Right cardiac atrium (tissue), 5 donors: ENCODE data around the gene EML4. TPM values are rescaled to one million over a fixed set of nuclear protein-coding genes. Genes with fewer than 3 reads are reported as not detected.
"Not testable (repeated sequence)": the region's sequence is repeated elsewhere in the genome, so short reads cannot be mapped to it uniquely, and the experiment has no call there.

ENCODE experiments used
- ATAC-seq, 2 donors: fragments of 200-7000 bp; cut with Tn5 transposase; one replicate each; pipeline versions ENCODE4 v1.8.0 to v1.9.1; 2020; ENCODE audit warnings: moderate library complexity in 2 of 2, mild to moderate bottlenecking in 1 of 2
- DNase-seq, 3 donors: peaks; one replicate each; pipeline ENCODE4 v3.0.0-alpha.2; 2020
- H3K27ac ChIP-seq: one replicate; pipeline ENCODE4 v1.5.1; 2013; ENCODE audit warnings: mild to moderate bottlenecking, low read length, control low read depth, moderate library complexity
- H3K27me3 ChIP-seq: one replicate; pipeline ENCODE4 v1.6.1; 2013; ENCODE audit not compliant: control insufficient read depth, insufficient read depth
- H3K4me1 ChIP-seq: one replicate; pipeline ENCODE4 v1.6.1; 2013; ENCODE audit warnings: low read length; ENCODE audit not compliant: control insufficient read depth, insufficient read depth
- H3K4me3 ChIP-seq: one replicate; pipeline ENCODE4 v1.5.1; 2013; ENCODE audit warnings: low read length, control low read depth
- H3K9me3 ChIP-seq: one replicate; pipeline ENCODE4 v1.6.1; 2013; ENCODE audit warnings: low read length; ENCODE audit not compliant: control insufficient read depth
- WGBS: extraction: QIAGEN DNeasy Blood & Tissue Kit; methylation state at CpG from one replicate; pipeline ENCODE4 v1.1.7; 2013; 5-methylcytosine and 5-hydroxymethylcytosine counted together
- intact Hi-C, 4 donors: fragments of 100-400 bp; cut with DNase I; formaldehyde crosslinking; loops; one replicate each; pipeline versions ENCODE4 v1.11.0 to v1.14.0; 2022 to 2023
- polyA plus RNA-seq: library from polyadenylated mRNA; stranded (reverse); fragments of 200-250 nt; gene quantifications from one replicate; pipeline ENCODE4 v1.2.3, GENCODE V29; 2013
- total RNA-seq, 4 donors: library from RNA; stranded (reverse); fragmentation: NEBNext Ultra II Directional; extraction: Animal tissue kit (Norgen Biotek cat#: 25700); gene quantifications; one replicate each; pipeline ENCODE4 v1.2.1, GENCODE V29; 2021
- donor health status: healthy with polysubstance abuse.
- donor health status: DM: no; HTN: yes; CAD: no.
- donor health status: DM: no; HTN: no; CAD: no.
- donor health status: DM: no; HTN: yes; CAD: no; lungs with severe emphysema.
- donor health status: DM: yes; HTN: yes; CAD: no.

The EML4 gene
- total and polyA plus RNA-seq, 5 donors: 3.8 to 13.8 (median 8.1) TPM

DNA sequence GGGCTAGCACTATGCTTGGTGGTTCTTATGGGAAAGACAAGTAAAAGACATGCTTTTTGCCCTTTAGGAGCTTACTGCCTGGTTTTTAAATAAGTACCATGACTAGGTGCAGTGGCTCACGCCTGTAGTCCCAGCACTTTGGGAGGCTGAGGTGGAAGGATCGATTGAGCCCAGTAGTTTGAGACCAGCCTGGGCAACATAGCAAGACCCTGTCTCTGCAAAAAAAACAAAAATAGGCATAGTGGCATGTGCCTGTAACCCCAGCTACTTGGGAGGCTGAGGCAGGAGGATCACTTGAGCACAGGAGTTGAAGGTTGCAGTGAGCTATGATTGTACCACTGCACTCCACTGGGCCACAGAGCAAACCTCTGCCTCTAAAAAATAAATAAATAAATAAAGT is 4.3 kb downstream of the EML4 start:
- H3K27ac ChIP-seq, ATAC-seq, H3K4me1 ChIP-seq, H3K9me3 ChIP-seq, H3K27me3 ChIP-seq, DNase-seq, H3K4me3 ChIP-seq: not testable (repeated sequence)
- 97% methylated on average over 2 of the region's 2 CpGs for WGBS
- intact Hi-C loops: loop anchor here in 1 of 4 donors (10.0 kb wide), 1 partner anchor 59 kb away; no protein-coding TSS in a partner anchor

GRCh38 chr2:42176992-42177738 is 8.0 kb downstream of the EML4 start:
- no peak for ATAC-seq

GRCh38 chr2:42178335-42178734 is 9.2 kb downstream of the EML4 start:
- intact Hi-C loops: loop anchor here in 1 of 4 donors (10.0 kb wide), 1 partner anchor 64 kb away; no protein-coding TSS in a partner anchor
- no peaks in the 10 kb centered on the region for H3K9me3 ChIP-seq
- H3K4me3 ChIP-seq: no peak overlapping the region
- WGBS: 78% methylated on average over 6 of the region's 6 CpGs
- ATAC-seq (no peak), DNase-seq (no peak)
- H3K27ac ChIP-seq: no peak overlapping the region
- H3K4me1 ChIP-seq: peaks cover 6% of the 10 kb centered on the region
- no peaks in the 10 kb centered on the region for H3K27me3 ChIP-seq

More at GRCh38 chr2:42176992-42177738, 8.0 kb downstream of the EML4 start:
- peaks cover 3% of the 10 kb centered on the region for H3K4me1 ChIP-seq
- no peak overlapping the region for H3K4me3 ChIP-seq
- H3K27me3 ChIP-seq: no peaks in the 10 kb centered on the region
- no peak for DNase-seq
- intact Hi-C loops: loop anchor here in 1 of 4 donors (10.0 kb wide), 1 partner anchor 62 kb away; no protein-coding TSS in a partner anchor
- 97% methylated on average over 10 of the region's 10 CpGs for WGBS
- H3K9me3 ChIP-seq: no peaks in the 10 kb centered on the region
- no peak overlapping the region for H3K27ac ChIP-seq

DNA sequence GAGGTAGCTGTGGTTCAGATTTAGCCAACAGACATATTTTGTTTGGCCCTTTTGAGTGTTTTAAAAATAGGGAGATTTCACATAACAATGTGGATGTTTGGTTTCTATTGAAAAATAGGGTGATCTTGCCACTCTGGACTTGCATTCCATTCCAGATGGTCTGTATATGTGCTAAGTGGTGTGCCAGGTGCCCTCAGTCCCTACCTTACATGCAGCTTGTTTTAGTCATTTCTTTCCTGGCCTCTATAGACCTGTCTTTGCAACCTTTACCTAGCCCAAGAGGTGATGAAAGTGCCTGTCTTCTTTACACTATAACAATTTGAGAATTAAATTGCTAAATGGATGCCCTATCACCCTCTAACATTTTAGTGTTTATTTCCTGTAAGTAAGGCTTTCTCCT is 11.1 kb downstream of the EML4 start:
- intact Hi-C loops: no loop called here
- Histone ChIP-seq H3K4me3 (no peak overlapping the region), H3K27me3 (no peaks in the 10 kb centered on the region), H3K9me3 (no peaks in the 10 kb centered on the region), H3K4me1 (peaks cover 6% of the 10 kb centered on the region), H3K27ac (no peak overlapping the region)
- ATAC-seq (peak in 1 of 2 donors; percentile 14), DNase-seq (no peak)

DNA sequence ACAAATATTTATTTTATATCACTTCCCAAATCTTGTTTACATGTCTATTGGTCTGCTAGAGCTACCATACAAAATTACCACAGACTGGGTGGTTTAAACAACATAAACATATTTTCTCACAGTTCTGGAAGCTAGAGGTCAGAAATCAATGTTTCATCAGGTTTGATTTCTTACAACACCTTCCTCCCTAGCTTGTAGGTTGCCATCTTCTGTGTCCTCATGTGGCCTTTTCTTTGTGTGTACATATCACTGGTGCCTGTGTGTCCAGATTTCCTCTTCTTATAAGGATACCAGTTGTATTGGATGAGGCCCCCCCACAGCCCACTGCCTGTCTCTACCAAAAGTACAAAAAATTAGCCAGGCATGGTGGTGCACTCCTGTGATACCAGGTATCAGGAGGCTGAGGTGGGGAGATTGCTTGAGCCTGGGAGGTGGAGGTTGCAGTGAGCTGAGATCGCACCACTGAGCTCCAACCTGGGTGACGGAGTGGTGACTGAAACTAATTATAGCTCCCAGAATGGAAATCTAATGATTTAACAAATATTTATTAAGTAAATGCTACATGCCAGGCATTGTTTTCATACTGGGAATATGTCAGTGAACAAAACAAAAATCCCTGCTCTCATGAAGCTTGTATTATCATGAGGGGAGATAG is 13.6 kb downstream of the EML4 start:
- Histone ChIP-seq H3K4me1 (peaks cover 8% of the 10 kb centered on the region), H3K9me3 (no peaks in the 10 kb centered on the region), H3K27ac (no peak overlapping the region), H3K27me3 (no peaks in the 10 kb centered on the region), H3K4me3 (no peak overlapping the region)
- WGBS: 85% methylated on average over 2 of the region's 2 CpGs
- DNase-seq (no peak), ATAC-seq (no peak)
- intact Hi-C loops: no loop called here

- DNase-seq (no peak), ATAC-seq (no peak)
- intact Hi-C loops: no loop called here
- Histone ChIP-seq H3K4me3 (no peak overlapping the region), H3K4me1 (peaks cover 8% of the 10 kb centered on the region), H3K27ac (no peak overlapping the region), H3K9me3 (no peaks in the 10 kb centered on the region), H3K27me3 (no peaks in the 10 kb centered on the region)
- WGBS: 77% methylated on average over 1 of the region's 1 CpG
Observed at GRCh38 chr2:42183775-42184174, 14.6 kb downstream of the EML4 start.

DNA sequence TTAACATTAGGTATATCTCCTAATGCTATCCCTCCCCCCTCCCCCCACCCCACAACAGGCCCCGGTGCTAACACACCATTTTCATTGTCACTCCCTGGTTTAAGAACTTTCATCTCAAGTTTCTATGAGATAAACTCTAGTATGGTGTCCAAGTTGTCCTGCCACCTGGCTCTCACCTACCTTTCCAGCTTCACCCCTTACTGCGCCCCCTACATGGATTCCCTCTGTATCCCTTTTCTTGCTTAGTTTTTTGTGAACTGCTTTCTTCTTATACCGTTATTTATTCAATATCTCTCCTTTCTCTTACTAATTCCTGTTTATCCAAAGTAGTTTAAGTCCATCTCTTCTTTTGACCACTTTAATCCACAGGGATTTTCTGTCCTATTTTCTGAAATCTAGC is 15.2 kb downstream of the EML4 start:
- Histone ChIP-seq H3K4me1 (peaks cover 8% of the 10 kb centered on the region), H3K4me3 (no peak overlapping the region), H3K27ac (no peak overlapping the region), H3K27me3 (no peaks in the 10 kb centered on the region), H3K9me3 (no peaks in the 10 kb centered on the region)
- WGBS: 88% methylated on average over 3 of the region's 3 CpGs
- intact Hi-C loops: no loop called here
- DNase-seq (no peak), ATAC-seq (no peak)

- DNase-seq: no peak
- Histone ChIP-seq H3K27ac (no peak overlapping the region), H3K9me3 (no peaks in the 10 kb centered on the region), H3K4me1 (peaks cover 6% of the 10 kb centered on the region), H3K27me3 (no peaks in the 10 kb centered on the region), H3K4me3 (no peak overlapping the region)
- ATAC-seq: peak in 1 of 2 donors; percentile 51
- intact Hi-C loops: no loop called here
- WGBS: 54% methylated on average over 5 of the region's 5 CpGs
Observed at GRCh38 chr2:42185220-42185921, 16.2 kb downstream of the EML4 start.

- Histone ChIP-seq H3K27me3 (no peaks in the 10 kb centered on the region), H3K4me1 (peaks cover 6% of the 10 kb centered on the region), H3K9me3 (no peaks in the 10 kb centered on the region), H3K27ac (no peak overlapping the region), H3K4me3 (no peak overlapping the region)
- ATAC-seq (no peak), DNase-seq (no peak)
- intact Hi-C loops: no loop called here
- WGBS: 35% methylated on average over 1 of the region's 1 CpG
Observed at GRCh38 chr2:42186366-42186765, 17.2 kb downstream of the EML4 start.

DNA sequence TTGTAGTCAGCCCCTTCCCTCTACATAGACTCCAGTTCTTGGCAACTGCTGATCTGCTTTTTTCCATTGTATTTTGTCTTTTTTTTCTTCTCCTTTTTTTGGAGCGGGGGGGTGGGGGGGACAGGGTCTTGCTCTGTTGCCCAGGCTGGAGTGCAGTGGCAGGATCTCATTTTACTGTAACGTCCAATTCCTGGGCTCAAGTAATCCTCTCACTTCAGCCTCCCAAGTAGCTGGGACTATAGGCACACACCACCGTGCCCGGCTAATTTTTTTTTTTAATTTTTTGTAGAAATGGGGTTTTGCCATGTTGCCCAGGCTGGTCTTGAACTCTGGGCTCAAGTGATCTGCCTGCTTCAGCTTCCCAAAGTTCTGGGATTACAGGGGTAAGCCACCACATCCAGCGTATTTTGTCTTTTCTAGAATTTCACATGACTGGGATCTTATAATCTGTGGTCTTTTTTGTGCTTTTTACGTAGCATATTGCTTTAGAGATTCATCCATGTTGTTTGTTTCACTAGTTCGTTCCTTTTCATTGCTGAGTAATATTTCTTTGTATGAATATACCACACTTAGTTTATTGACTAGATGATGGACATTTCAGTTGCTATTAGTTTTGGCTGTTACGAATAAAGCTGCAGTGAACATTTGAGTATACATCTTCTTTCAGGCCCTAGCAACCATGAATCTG is 17.9 kb downstream of the EML4 start:
- Histone ChIP-seq H3K9me3 (no peaks in the 10 kb centered on the region), H3K4me3 (no peak overlapping the region), H3K27ac (no peak overlapping the region), H3K27me3 (no peaks in the 10 kb centered on the region), H3K4me1 (peaks cover 6% of the 10 kb centered on the region)
- intact Hi-C loops: no loop called here
- no peak for DNase-seq
- 76% methylated on average over 8 of the region's 8 CpGs for WGBS
- ATAC-seq: no peak
